Inflammatory macrophage treated with lipopolysaccharide for 4 hours (primary cell): ENCODE results near the gene ITGA8.

Source experiments
- DNase-seq: peaks from one replicate; pipeline ENCODE4 v3.0.0-alpha.2; 2020

ITGA8 gene

GRCh38 chr10:15730341-15730740 lies 10.6 kb upstream of the ITGA8 start:
- DNase-seq, result no peak

GRCh38 chr10:15729890-15730289 lies 10.2 kb upstream of the ITGA8 start:
- no peak for DNase-seq

- no peak for DNase-seq
Measured at GRCh38 chr10:15726042-15726441, 6.3 kb upstream of the ITGA8 start.

- peak; percentile 7 for DNase-seq
Measured at GRCh38 chr10:15725603-15726002, 5.9 kb upstream of the ITGA8 start.

- DNase-seq, result no peak
Measured at GRCh38 chr10:15724683-15725082, 5.0 kb upstream of the ITGA8 start.

- no peak for DNase-seq
Measured at GRCh38 chr10:15723803-15724202, 4.1 kb upstream of the ITGA8 start.

- DNase-seq, result no peak
Measured at GRCh38 chr10:15720635-15721287, 1.0 kb upstream of the ITGA8 start.

- DNase-seq, result no peak
Measured at GRCh38 chr10:15719049-15719898, 448 bp downstream of the ITGA8 start.

- no peak for DNase-seq
Measured at GRCh38 chr10:15718694-15719048, 1.1 kb downstream of the ITGA8 start.

GRCh38 chr10:15715619-15716227 lies 4.0 kb downstream of the ITGA8 start:
- DNase-seq, result no peak

GRCh38 chr10:15714847-15715246 lies 4.9 kb downstream of the ITGA8 start:
- DNase-seq, result no peak

GRCh38 chr10:15712883-15713282 lies 6.8 kb downstream of the ITGA8 start:
- peak; percentile 11 for DNase-seq

GRCh38 chr10:15710455-15710854 lies 9.3 kb downstream of the ITGA8 start:
- no peak for DNase-seq

- no peak for DNase-seq
Measured at GRCh38 chr10:15705298-15705697, 14.4 kb downstream of the ITGA8 start.

GRCh38 chr10:15704581-15704968 lies 15.1 kb downstream of the ITGA8 start:
- no peak for DNase-seq

- DNase-seq, result no peak
Measured at GRCh38 chr10:15703944-15704580, 15.7 kb downstream of the ITGA8 start.

GRCh38 chr10:15703151-15703880 lies 16.4 kb downstream of the ITGA8 start:
- DNase-seq, result no peak

- no peak for DNase-seq
Measured at GRCh38 chr10:15700078-15700674, 19.5 kb downstream of the ITGA8 start.

GRCh38 chr10:15695852-15696251 lies 23.9 kb downstream of the ITGA8 start:
- DNase-seq, result no peak

GRCh38 chr10:15690031-15690430 lies 29.7 kb downstream of the ITGA8 start:
- no peak for DNase-seq

- DNase-seq, result peak; percentile 24
Measured at GRCh38 chr10:15684768-15685167, 35.0 kb downstream of the ITGA8 start.

- DNase-seq, result no peak
Measured at GRCh38 chr10:15681076-15681475, 38.6 kb downstream of the ITGA8 start.
